Epidermal melanocyte (primary cell): ENCODE measurements around the gene MCOLN2.
A peak's percentile ranks its signal among the peaks of the same experiment; 100 is the strongest.
"Not testable (repeated sequence)": the region's sequence is repeated elsewhere in the genome, so short reads cannot be mapped to it uniquely, and the experiment has no call there.

Source experiments
- DNase-seq: peaks from one replicate; pipeline ENCODE4 v3.0.0; 2011; ENCODE audit warnings: low spot score; ENCODE audit not compliant: insufficient read length

Gene MCOLN2

DNA sequence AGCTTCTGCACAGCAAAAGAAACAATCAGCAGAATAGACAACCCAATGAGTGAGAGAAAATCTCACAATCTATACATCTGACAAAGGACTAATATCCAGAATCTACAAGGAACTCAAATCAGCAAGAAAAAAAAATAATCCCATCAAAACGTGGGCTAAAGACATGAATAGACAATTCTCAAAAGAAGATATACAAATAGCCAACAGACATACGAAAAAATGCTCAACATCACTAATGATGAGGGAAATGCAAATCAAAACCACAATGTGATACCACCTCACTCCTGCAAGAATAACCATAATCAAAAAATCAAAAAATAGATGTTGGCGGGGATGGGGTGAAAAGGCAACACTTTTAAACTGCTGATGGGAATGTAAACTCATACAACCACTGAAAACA, 10.4 kb downstream of the MCOLN2 start:
- DNase-seq = not testable (repeated sequence)

DNA sequence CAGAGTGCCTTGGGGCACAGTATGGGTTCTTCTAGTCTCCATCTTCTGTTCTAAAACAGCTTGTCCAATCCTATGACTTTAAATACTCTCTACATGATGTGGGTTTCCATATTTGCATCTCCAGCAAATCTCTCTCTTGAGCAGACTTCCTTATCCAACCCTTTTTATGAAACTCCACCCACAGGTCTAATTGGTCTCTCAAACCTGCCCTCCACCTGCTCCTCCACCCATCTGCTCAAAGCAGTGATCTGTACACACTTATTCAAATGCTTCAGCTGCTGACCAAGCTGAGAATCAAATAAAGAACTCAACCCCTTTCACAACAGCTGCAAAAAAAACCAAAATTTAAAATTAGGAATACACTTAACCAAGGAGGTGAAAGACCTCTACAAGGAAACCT, 11.5 kb downstream of the MCOLN2 start:
- no peak for DNase-seq

DNA sequence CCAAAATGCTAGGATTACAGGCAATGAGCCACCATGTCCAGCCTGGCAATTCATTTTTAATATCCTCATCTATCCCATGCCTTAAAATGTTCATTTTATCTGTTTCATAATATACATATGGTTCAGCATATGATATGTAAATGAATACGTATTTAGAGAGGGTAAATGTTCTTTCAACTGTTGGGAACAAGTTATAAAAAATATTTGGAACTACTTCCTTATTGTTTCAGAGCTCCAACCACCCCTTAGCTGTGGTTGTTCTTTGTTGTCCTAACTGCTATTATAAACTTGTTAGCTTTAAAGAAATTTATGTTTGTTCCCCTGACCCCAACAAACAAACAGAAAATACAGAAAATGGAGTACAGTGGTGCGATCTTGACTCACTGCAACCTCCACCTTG, 14.5 kb downstream of the MCOLN2 start:
- DNase-seq = no peak

DNA sequence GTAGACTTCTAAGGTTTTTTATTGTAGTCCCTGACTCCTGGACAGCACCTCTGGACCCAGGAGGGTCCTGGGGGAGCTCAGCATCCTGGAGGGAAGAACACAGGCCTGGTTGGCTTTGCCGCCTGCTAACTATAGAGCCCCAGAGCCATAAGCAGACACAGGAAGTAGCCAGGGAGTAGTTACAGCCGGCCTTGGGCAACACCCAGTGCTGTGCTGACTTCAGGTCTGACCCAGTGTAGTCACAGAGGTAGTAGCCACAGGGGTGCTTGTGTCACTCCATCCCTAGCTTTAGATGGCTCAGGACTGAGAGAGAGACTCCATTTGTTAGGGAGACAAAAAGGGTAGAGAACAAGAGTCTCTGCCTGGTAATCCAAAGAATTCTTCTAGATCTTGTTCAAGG, 21.9 kb downstream of the MCOLN2 start:
- no peak for DNase-seq

DNA sequence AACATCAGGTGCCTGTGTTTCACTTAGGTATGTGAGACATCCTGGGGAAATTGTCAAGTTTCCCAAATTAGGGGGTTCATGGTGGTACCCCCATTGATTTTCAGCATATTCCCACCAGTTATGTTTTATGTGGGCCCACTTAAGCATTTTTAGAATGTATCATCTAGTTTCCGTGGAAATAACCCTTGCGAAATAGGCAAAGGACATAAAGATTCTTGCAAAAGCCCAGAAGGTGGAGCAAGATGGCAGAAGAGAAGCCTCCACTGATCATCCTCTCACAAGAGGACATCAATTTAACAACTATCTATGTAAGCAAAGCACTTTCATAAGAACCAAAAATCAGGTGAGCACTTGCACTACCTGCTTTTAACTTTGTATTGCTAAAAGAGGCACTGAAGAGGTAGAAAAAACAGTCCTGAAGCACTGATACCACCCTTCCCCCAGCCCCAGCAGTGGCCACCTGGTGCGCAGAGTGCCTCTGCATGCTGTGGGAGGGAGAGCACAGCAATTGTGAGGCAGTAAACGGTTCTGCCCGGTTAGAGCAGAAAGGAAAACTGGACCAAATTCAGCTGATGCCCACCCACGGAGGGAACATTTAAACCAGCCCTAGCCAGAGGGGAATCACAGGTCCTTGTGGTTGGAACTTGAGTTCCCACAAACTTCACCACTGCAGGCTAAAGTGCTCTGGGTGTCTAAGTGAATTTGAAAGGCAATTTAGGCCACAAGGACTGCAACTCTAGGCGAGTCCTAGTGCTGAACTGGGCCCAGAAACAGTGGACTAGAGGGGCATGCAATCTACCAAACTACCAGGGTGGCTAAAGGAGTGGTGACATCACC, 23.2 kb downstream of the MCOLN2 start:
- DNase-seq = no peak

DNA sequence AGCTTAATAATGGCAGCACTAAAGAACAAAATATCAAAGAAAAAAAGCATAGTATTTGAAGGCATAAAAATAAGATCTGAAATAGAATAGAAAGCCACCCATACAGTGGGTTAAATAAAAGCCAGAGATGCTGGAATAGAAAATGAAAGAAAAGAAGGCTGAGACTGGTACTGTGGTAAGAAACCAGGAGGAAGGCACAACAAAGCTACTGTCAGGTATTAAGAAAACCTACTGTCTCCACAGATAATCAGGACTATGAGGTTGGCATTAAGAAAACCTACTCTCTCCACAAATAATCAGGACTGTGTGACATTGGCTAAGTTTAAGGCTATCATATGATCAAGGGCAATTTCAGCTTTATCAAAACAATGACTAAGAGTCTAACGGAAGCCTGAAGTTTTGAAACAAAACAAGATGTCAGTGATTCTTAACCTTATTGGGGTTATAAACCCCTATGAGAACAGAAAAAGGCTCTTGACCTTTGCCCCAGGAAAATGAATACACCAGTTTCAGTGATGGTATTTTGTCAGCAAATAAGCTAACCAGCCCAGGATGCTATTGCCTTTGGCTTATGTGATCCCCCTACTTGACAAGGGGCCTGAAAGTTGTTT, 24.4 kb downstream of the MCOLN2 start:
- DNase-seq = no peak

DNA sequence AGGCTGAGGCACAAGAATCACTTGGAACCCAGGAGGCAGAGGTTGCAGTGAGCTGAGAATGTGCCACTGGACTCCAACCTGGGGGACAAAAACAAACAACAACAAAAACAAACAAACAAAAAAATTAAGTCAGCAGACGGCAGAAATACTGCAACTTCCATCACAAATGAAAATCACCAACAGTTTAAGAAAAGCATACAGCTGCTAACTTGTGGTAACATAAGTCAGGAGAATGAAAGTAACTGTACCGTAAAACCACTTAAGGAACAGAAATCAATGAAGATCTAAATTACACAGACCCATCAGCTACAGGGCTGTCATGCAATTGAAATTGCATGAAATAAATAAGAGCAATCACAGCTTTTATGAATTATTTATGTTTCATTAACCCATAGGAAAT, 25.0 kb downstream of the MCOLN2 start:
- DNase-seq = no peak

DNA sequence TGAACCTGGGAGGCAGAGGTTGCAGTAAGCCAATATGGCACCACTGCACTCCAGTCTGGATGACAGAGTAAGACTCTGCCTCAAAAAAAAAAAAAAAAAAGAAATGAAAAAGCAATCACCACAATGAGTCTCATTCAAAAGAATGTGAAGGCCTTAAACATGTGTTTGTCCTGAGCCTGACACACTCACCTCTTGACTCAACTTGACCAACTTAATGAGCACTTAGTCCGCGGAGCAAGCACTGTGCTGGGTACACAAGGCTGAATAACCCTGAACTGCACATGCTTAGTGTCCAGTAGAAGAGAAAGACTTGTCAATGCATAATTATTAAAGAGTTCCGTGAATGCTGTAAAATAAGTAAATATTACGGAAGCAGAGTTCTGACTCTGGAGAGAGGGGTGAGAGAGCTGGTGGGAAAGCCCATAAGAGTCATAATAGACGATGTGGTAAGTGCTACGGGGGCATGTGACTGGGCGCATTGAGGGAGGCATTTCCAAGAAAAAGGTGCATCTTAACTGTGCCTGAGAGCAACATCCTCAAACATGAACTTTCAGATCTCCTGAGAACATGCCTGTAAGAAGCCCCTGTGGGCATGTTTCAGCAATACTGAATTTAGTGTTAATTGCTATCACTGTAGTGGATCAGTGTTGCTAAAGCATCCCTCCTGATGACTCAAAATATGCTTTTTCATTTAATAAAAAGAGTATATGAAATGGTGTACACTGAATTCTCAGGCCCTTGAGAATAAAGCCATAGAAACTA, 27.2 kb downstream of the MCOLN2 start:
- no peak for DNase-seq

DNA sequence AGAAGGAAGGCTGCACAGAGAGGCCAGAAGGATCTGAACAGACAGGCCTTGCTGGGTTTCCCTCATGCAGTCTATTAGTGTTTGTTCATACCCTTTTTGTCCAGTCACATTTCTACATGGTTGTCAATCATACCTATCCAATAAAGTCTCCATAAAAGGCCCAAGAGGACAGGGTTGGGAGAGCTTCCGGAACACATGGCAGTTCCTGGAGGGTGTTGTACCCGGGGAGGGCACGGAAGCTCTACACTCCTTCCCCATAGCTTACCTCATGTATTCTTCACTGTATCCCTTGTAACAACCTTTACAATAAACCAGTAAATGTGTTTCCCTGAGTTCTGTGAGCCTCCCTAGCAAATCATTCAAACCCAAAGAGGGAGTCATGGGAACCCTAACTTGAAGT, 28.0 kb downstream of the MCOLN2 start:
- no peak for DNase-seq

DNA sequence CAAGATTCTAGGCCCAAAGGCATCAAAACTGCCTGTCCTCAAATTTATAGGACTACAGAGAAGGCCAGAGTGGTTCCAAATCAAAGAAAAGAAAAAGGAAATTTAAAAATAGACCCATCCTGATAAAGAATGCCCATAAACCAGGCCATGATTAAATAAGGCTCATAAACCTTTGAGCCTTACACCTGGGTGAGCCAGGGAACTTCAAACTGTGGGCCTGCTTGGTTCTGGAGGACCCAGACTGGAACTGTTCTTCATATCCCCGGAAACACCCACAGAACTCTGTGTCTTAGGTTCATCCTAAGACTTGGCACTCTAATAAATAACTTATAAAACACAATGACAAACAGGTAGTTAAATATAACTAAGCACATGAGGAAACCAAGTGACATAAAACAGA, 28.8 kb downstream of the MCOLN2 start:
- DNase-seq = no peak

DNA sequence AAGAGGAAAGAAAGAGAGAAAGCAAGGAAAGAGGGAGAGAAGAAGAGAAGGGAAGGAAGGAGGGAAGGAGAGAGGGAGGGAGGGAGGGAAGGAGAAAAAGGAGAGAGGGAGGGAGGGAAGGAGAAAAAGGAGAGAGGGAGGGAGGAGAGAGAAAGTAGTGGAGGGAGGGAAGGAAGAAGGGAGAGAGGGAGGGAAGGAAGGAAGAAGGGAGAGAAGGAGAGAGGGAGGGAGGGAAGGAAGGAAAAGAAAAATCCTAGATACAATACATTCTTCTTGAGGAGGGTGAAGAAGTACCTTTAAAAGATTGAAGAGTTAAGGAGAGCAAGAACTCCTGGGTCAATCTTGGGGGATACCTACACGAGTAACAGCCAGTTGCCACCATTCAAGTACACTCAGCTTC, 29.2 kb downstream of the MCOLN2 start:
- DNase-seq = no peak

DNA sequence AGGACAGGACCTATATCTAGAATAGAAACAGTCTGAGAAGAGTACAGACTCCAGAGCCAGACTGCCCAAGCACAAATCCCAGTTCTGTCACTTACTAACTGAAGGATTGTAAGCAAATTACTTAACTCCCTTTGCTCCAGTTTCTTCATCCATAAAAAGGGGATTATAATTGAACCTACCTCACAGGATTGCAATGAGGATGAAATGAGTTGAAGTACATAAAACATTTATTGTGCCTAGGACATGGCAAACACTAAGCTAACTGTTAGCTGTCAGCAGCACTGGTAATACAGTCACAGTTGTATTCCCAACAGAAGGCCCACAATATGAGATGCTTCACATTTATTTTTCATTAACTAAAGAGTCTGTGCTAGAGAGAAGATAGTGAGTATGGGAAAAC, 33.9 kb downstream of the MCOLN2 start:
- DNase-seq = no peak

DNA sequence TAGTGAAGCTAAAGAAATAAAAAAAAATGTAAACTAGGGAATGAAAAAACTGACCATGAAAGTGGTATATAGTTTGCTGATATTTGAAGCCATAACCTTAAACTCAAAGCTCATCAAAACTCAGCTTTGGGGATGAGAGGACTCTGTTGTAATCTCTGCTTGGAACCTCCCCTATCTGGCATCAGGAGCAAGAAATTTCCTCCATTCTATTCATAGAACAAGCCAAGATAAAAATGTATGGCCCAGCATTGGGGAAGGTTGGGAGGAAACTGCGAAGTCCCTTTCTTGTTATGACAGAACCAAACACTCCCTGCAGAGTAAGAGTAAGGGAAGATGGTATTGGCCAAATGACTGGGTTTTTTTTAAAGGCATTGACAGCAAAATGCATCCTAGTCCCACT, 35.6 kb downstream of the MCOLN2 start:
- DNase-seq = no peak

DNA sequence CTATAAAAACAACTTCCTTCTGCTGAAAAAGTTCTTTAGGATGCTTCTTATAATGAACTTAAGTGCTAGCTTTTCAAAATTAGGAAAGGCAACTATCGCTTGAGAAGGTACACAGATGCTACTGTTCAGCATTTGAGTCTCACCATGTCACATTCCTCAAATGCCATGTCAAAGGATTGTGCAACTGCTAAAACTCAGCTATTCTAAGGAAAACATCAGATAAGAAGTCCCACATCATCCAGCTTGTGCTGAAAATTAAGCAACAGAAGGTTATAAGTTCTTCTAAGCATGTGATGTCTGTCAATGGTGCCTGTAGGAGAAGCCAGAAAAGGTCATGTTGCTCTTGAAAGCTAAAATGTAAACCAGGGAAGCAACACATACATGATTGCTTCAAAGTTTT, 36.5 kb downstream of the MCOLN2 start:
- peak; percentile 20 for DNase-seq

DNA sequence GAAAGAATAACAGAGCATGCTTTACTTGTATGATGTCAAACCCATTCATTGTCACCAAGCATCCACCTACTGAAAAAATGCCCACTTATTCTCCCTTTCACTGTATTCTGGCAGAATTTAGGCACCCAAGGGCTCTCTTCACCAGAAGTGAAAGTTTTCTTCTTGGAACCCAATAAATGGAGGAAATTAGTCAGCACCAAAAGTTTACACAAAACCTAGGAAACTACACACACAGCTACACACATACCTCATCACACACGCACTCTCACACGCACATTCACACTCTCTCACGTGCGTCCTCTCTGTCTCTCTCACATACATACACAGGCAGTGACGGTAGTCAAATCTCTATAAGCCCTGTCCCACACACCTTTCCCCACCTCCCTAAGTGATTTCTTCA, 37.6 kb downstream of the MCOLN2 start:
- DNase-seq = no peak

DNA sequence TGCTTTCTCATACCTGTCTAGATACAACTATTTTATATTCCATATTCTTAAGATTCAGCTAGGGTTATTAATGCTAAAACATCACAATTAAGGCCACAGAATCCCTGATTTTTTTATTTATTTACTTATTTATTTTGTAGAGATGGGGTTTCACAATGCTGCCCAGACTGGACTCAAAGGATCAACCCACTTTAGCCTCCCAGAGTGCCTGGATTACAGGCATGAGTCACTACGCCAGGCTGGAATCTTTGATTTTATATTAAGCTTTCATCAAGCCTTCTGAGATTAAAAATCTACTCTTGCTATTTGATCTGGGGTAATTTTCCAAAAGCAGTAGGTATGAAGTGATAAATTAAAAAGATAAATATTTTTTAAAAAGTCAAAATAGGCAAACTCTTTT, 38.9 kb downstream of the MCOLN2 start:
- no peak for DNase-seq

DNA sequence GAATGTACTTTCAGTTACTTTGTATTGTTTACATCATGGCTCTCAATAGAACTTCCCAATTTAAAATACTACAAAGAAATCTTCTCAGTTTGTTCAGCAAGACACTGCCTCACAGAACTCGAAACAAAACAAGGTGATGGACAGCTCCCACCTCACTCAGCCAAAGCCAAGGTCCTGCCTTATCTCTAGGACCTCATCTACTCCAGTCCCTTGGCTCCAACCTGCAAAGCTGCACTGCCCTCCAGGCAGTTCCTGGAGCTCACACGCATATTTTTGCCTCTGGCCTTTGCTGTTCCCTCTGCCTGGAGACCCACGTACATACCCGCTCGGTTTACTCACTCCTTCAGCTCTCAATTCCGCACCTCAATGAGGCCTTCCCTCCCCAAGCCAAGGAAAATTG, 40.3 kb downstream of the MCOLN2 start:
- no peak for DNase-seq

DNA sequence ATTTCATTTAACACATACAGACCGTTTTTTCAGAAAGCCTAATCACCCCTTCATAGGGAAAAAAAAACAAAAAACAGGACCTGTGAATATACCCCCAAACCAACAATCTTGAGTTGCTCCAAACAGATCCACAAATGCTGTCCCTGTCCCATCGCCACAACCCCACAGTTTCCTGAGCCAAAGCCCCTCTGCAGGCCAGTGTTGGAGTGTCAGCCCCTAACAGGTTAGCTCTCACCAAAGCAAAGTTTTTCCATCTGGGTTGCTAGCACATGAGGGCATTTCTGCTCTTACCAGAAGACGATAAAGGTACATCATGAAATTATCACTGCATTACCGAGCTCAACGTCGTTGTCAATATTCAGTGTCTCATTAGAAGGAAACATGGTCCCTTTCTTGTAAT, 40.8 kb downstream of the MCOLN2 start:
- DNase-seq = no peak

DNA sequence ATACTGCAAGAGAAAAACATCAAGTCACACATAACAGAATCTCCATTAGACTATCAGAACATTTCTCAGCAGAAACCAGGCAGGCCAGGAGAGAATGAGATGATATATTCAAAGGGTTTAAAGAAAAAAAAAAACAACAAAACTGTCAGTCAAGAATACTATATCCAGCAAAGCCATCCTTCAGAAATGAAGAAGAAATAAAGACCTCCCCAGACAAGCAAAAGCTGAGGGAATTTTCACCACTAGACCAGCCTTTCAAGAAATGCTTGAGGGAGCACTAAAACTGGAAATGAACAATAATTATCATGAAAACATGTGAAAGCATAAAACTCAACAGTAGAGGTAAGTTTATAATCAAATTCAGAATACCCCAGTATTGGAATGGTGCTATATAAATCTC, 47.2 kb downstream of the MCOLN2 start:
- no peak for DNase-seq

DNA sequence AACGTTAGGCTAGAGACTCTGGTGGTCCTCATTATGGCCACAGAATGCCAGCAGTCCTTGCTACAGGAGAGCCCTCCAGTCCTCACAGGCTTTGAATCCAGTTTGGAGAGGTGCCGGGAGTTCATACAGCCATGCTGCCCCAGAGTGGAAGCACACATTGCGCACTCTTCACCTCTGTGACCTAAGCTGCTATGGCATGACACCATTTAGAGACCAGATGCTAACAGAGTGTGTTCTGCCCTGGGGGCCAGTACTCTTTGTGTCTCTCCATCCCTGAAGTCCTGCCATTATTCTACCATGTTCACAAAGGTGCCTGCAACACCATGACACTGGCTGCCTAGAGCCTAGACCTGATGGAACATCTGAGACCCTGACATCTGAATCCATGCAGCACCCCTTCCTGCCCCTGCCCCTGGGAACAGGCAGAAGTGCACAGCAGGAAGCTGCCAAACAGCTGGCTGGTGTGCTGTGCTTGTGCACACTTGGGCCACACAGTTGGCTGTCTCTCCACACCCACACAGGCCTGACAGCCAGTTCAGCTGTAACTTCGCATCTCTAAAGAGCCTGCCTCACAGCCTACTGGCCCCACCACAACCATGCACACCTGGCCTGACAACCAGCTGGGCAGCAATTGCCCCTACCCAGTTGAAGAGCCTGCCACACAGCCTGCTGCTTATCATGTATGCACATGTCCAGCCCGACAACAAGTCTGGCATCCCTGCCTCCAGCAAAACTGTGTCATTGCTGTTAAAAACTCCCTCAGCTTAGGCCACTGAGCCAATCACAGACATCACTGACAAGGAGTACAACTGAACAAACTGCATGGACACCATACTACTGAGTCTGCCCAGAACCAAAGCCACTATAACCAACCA, 49.1 kb downstream of the MCOLN2 start:
- DNase-seq = no peak

DNA sequence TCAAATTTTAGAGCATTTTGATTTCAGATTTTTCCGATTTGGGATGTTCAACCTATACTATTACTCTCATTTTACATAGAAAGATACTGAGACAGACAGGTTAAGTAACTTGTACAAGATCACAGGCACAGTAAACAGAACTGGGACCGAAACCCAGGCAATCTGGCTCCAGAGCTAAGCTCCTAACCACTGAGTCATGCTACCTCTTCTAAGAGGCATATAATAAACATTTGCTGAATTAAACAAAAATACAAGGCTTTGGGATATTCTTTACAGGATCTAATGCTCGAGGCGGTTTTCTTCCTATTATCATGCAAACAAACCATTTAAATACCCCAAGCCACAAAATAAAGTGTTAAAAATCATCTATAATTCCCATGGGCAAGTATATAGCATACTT, 50.3 kb downstream of the MCOLN2 start:
- no peak for DNase-seq
